Peyer's patch (tissue), 4 donors: Measurements from ENCODE around the gene NARF. TPM values are rescaled to one million over a fixed set of nuclear protein-coding genes. Genes with fewer than 3 reads are reported as not detected.
A peak's percentile ranks its signal among the peaks of the same experiment; 100 is the strongest.

Experiments used
- DNase-seq, 3 donors: peaks; one replicate each; pipeline ENCODE4 v3.0.0-alpha.2; 2017 to 2019
- H3K27ac ChIP-seq, 4 donors: fragments of 200-600 bp; sonication (generic); one replicate each; pipeline ENCODE4 v1.5.1; 2016 to 2019
- H3K27me3 ChIP-seq, 2 donors: fragments of 200-600 bp; sonication (generic); one replicate each; pipeline ENCODE4 v1.5.1; 2019
- H3K36me3 ChIP-seq, 3 donors: fragments of 200-600 bp; sonication (generic); one replicate each; pipeline ENCODE4 v1.5.1; 2016 to 2019
- H3K4me1 ChIP-seq, 4 donors: fragments of 200-600 bp; sonication (generic); one replicate each; pipeline ENCODE4 v1.5.1; 2016 to 2019
- H3K4me3 ChIP-seq, 4 donors: fragments of 200-600 bp; sonication (generic); 1 replicate in 3 of 4; 2 replicates in 1 of 4; pipeline ENCODE4 v1.5.1; 2016 to 2019; ENCODE audit warnings: mild to moderate bottlenecking in 1 of 4
- H3K9me3 ChIP-seq, 4 donors: fragments of 200-600 bp; sonication (generic); one replicate each; pipeline ENCODE4 v1.5.1; 2016 to 2019; ENCODE audit warnings: mild to moderate bottlenecking in 1 of 4
- CTCF ChIP-seq, 6 experiments: fragments of 450-650 bp in 4 of 6; fragments of 200-600 bp in 2 of 6; sonication (generic) in 1 of 6; IDR thresholded peaks; one replicate each; pipeline ENCODE4 v1.5.1; 2017 to 2019; ENCODE audit warnings: antibody characterized with exemption in 6 of 6, mild to moderate bottlenecking in 3 of 6, moderate library complexity in 1 of 6
- POLR2A ChIP-seq, 2 donors: fragments of 450-650 bp; IDR thresholded peaks; one replicate each; pipeline ENCODE4 v1.5.1; 2017; ENCODE audit warnings: antibody characterized with exemption in 2 of 2, mild to moderate bottlenecking in 2 of 2, moderate library complexity in 2 of 2
- total RNA-seq, 4 donors: library from RNA; depleted of rRNA; stranded (reverse); fragments of >200 nt; gene quantifications; one replicate each; pipeline ENCODE4 v1.1.0, GENCODE V29; 2016

The NARF gene
- total RNA-seq, 4 donors from 2014 or later, result 31.9 to 81.7 (median 52.0) TPM

DNA sequence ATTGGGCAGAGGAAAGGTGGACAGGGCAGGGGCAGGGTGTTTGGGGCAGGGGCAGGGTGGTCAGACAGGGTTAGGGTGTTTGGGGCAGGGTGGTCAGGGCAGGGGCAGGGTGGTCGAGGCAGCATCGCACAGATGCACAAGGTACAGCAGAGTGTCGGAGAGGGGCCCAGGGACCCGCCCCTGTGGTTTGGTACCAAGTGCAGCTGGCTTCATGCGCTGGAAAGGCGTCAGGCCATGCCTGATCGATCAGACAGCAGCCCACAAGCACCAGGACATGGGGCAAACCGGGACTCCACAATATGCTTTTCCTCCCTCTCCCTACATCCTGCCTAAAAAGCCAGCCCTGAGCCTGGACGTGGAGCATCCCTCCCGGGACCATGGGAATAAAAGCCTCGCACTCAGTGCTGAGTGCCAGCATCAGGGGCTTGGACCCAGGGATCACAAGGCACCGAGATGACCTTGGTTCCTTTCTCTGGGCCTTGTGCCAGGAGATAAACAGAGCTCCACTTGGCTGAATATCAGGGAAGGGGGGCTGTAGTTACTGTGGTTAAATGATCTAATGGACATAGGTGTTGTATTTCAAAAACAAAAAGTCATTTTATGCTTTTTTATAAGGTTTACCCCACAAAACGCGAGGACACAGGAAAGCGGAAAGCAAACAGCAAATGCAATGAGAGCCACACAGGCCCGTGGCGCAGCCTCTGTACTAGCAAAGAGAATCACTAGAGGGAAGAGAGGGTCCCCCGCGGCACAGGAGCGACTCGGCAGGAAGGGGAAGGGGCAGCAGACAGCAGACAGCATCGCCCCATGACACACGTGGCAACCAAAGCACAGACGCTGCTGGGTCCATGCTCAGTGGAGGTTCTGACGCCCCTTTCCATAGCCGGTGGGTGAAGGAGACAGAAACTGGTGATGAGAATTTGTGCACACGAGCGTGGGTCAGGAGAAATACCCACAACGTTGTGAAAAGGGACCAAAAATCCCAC is 45.7 kb upstream of the NARF start:
- H3K27me3 ChIP-seq, result no peaks in the 10 kb centered on the region
- no peaks in the 10 kb centered on the region for H3K9me3 ChIP-seq
- H3K36me3 ChIP-seq, result no peaks in the 10 kb centered on the region
- TF ChIP-seq POLR2A (IDR thresholded peaks at IDR 0.05) (no peak), CTCF (IDR thresholded peaks at IDR 0.05) (no peak)
- H3K27ac ChIP-seq, result no peak overlapping the region
- H3K4me1 ChIP-seq, result peaks cover 0 to 11% (median 2%) of the 10 kb centered on the region in 4 donors
- H3K4me3 ChIP-seq, result no peak overlapping the region
- DNase-seq, result no peak

GRCh38 chr17:82414548-82415281 is 43.8 kb upstream of the NARF start:
- Histone ChIP-seq H3K36me3 (no peaks in the 10 kb centered on the region), H3K27me3 (no peaks in the 10 kb centered on the region), H3K4me1 (peaks cover 0 to 13% (median 3%) of the 10 kb centered on the region in 4 donors), H3K4me3 (peak overlapping the region in 1 of 4 donors; percentile 14), H3K27ac (no peak overlapping the region), H3K9me3 (no peaks in the 10 kb centered on the region)
- TF ChIP-seq POLR2A (IDR thresholded peaks at IDR 0.05) (no peak), CTCF (IDR thresholded peaks at IDR 0.05) (peak; percentile 42 to 78 (median 71))
- DNase-seq, result peak; percentile 52 to 78 (median 77)

- Histone ChIP-seq H3K9me3 (no peaks in the 10 kb centered on the region), H3K27ac (no peak overlapping the region), H3K4me1 (peaks cover 0 to 13% (median 3%) of the 10 kb centered on the region in 4 donors), H3K27me3 (no peaks in the 10 kb centered on the region), H3K36me3 (no peaks in the 10 kb centered on the region), H3K4me3 (no peak overlapping the region)
- TF ChIP-seq POLR2A (IDR thresholded peaks at IDR 0.05) (no peak), CTCF (IDR thresholded peaks at IDR 0.05) (no peak)
- DNase-seq, result no peak
Measured at GRCh38 chr17:82415336-82415735, 43.2 kb upstream of the NARF start.

DNA sequence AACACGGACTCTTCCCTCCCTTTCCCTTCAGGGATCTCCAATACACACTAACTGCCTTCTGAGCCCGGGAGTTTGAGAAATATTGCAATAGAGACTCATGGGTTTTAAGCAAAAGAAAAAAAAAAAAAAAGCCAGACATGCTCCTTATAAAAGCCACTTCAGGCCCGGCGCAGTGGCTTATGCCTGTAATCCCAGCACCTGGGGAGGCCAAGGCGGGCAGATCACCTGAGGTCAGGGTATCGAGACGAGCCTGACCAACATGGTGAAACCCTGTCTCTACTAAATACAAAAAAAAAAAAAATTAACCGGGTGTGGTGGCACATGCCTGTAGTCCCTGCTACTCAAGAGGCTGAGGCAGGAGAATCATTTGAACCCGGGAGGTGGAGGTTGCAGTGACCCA is 42.8 kb upstream of the NARF start:
- Histone ChIP-seq H3K36me3 (peaks cover 0 to 2% (median 0%) of the 10 kb centered on the region in 3 donors), H3K4me1 (peaks cover 0 to 13% (median 3%) of the 10 kb centered on the region in 4 donors), H3K9me3 (no peaks in the 10 kb centered on the region), H3K27me3 (no peaks in the 10 kb centered on the region), H3K27ac (no peak overlapping the region), H3K4me3 (no peak overlapping the region)
- TF ChIP-seq CTCF (IDR thresholded peaks at IDR 0.05), result no peak
- no peak for TF ChIP-seq POLR2A (IDR thresholded peaks at IDR 0.05)
- no peak for DNase-seq

DNA sequence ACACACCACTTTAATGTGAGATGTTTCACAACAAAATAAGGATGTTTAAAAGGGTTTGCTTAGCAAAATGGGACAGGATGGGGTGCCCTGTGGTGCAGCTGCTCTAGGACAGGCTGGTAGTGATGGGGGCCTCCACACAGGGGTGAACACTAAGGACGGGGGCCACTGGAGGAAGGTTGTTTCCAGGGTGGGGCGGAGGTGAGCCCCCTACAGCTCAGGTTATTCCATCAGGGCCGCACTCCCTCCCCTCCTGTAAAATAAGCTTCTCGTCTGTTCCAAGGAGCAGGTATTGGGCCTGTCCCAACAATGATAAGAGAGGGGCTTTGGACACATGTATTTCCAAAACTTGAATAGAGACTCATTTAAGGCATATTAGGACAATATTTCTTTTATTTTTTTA is 42.3 kb upstream of the NARF start:
- Histone ChIP-seq H3K27me3 (no peaks in the 10 kb centered on the region), H3K4me3 (no peak overlapping the region), H3K36me3 (peaks cover 0 to 5% (median 0%) of the 10 kb centered on the region in 3 donors), H3K9me3 (no peaks in the 10 kb centered on the region), H3K4me1 (peaks cover 0 to 13% (median 3%) of the 10 kb centered on the region in 4 donors), H3K27ac (no peak overlapping the region)
- DNase-seq, result no peak
- TF ChIP-seq CTCF (IDR thresholded peaks at IDR 0.05), result no peak
- no peak for TF ChIP-seq POLR2A (IDR thresholded peaks at IDR 0.05)
